SK-N-SH (cell line): Measurements from ENCODE around the gene BEST1. TPM values are rescaled to one million over a fixed set of nuclear protein-coding genes. Genes with fewer than 3 reads are reported as not detected.

Experiments
- CTCF ChIA-PET: fragments of 300-600, 350-600 bp; formaldehyde crosslinking; extraction: SDS; loops from one replicate; lab custom pipeline; 2021; lab: Yijun Ruan, JAX
- POLR2A ChIA-PET: fragments of 350-600 bp; sonication (Branson Sonifier 250); formaldehyde crosslinking; extraction: SDS; loops from one replicate; lab custom pipeline; 2020; ENCODE audit warnings: antibody characterized with exemption, inconsistent platforms; lab: Yijun Ruan, JAX
- DNase-seq: peaks from one replicate; pipeline ENCODE4 v3.0.0; 2012
- H2AFZ ChIP-seq: fragments of 200-600 bp; sonication (generic); 2 replicates; pipeline ENCODE4 v1.8.1; 2016; ENCODE audit warnings: antibody characterized with exemption, mild to moderate bottlenecking, low read depth
- H3F3A ChIP-seq: fragments of 200-600 bp; sonication (generic); replicated peaks from 2 replicates; pipeline ENCODE3; 2016; ENCODE audit warnings: antibody characterized with exemption, mild to moderate bottlenecking; ENCODE audit not compliant: insufficient read depth
- H3K27ac ChIP-seq, 2 experiments: fragments of 200-500 bp in 1 of 2; fragments of 200-600 bp in 1 of 2; sonication (Bioruptor generic) in 1 of 2; sonication (generic), shearing (Covaris generic) in 1 of 2; 2 replicates each; pipeline versions ENCODE4 v1.5.1 to v1.6.1; 2014 to 2016; ENCODE audit warnings: low read depth in 2 of 2, inconsistent platforms in 1 of 2, low read length in 1 of 2, mild to moderate bottlenecking in 1 of 2, mixed read lengths in 1 of 2
- H3K27me3 ChIP-seq: fragments of 200-600 bp; sonication (generic), shearing (Covaris generic); 2 replicates; pipeline ENCODE4 v1.6.1; 2016; ENCODE audit warnings: mixed run types; ENCODE audit not compliant: insufficient read depth
- H3K36me3 ChIP-seq, 2 experiments: fragments of 200-500 bp in 1 of 2; fragments of 200-600 bp in 1 of 2; sonication (Bioruptor generic) in 1 of 2; sonication (generic) in 1 of 2; replicated peaks in 1 of 2; 2 replicates each; pipeline versions ENCODE3 to v1.5.1; 2014 to 2016; ENCODE audit warnings: low read length in 1 of 2, mild to moderate bottlenecking in 1 of 2; ENCODE audit not compliant: insufficient read depth in 2 of 2, control insufficient read depth in 1 of 2
- H3K4me1 ChIP-seq, 2 experiments: fragments of 200-500 bp in 1 of 2; fragments of 200-600 bp in 1 of 2; sonication (Bioruptor generic) in 1 of 2; sonication (generic), shearing (Covaris generic) in 1 of 2; 2 replicates each; pipeline versions ENCODE4 v1.5.1 to v1.6.1; 2014 to 2016; ENCODE audit warnings: low read depth in 1 of 2, low read length in 1 of 2, mixed run types in 1 of 2; ENCODE audit not compliant: insufficient read depth in 2 of 2, control insufficient read depth in 1 of 2
- H3K4me2 ChIP-seq: fragments of 200-600 bp; sonication (generic), shearing (Covaris generic); 2 replicates; pipeline ENCODE4 v1.6.1; 2017; ENCODE audit warnings: mixed run types
- H3K4me3 ChIP-seq, 2 experiments: fragments of 200-500 bp in 1 of 2; fragments of 200-600 bp in 1 of 2; sonication (Bioruptor generic) in 1 of 2; sonication (generic), shearing (Covaris generic) in 1 of 2; 2 replicates each; pipeline versions ENCODE4 v1.5.1 to v1.8.1; 2014 to 2016; ENCODE audit warnings: low read depth in 2 of 2, inconsistent platforms in 1 of 2, low read length in 1 of 2, mild to moderate bottlenecking in 1 of 2, mixed read lengths in 1 of 2, moderate library complexity in 1 of 2
- H3K79me2 ChIP-seq: fragments of 200-600 bp; sonication (generic); 2 replicates; pipeline ENCODE4 v1.8.1; 2017; ENCODE audit warnings: mild to moderate bottlenecking; ENCODE audit not compliant: insufficient read depth
- H3K9ac ChIP-seq: fragments of 200-600 bp; sonication (generic); 2 replicates; pipeline ENCODE4 v1.6.1; 2017; ENCODE audit warnings: mixed run types
- H3K9me2 ChIP-seq: fragments of 200-600 bp; sonication (generic); 2 replicates; pipeline ENCODE4 v1.6.1; 2017; ENCODE audit warnings: mixed run types
- H3K9me3 ChIP-seq: fragments of 200-600 bp; sonication (generic); 2 replicates; pipeline ENCODE4 v1.6.1; 2017; ENCODE audit warnings: mixed run types, mild to moderate bottlenecking, moderate library complexity
- H4K20me1 ChIP-seq: fragments of 200-600 bp; sonication (generic); 2 replicates; pipeline ENCODE4 v1.6.1; 2017; ENCODE audit warnings: mild to moderate bottlenecking, mixed run types; ENCODE audit not compliant: insufficient read depth
- CHD2 ChIP-seq: fragments of 150-350 bp; IDR thresholded peaks from 2 replicates; pipeline ENCODE4 v1.6.1; 2018; ENCODE audit warnings: low read length; ENCODE audit not compliant: partially characterized antibody
- POLR2AphosphoS5 ChIP-seq: IDR thresholded peaks from 2 replicates; pipeline ENCODE4 v1.6.1; 2012; ENCODE audit warnings: low read depth, low read length
- RFX5 ChIP-seq: IDR thresholded peaks from 2 replicates; pipeline ENCODE4 v1.6.1; 2012; ENCODE audit warnings: mild to moderate bottlenecking, improper control_type of control experiment, low read length
- SMC3 ChIP-seq: IDR thresholded peaks from 2 replicates; pipeline ENCODE4 v1.6.1; 2012; ENCODE audit warnings: low read depth, low read length, improper control_type of control experiment
- TCF12 ChIP-seq: IDR thresholded peaks from 2 replicates; pipeline ENCODE4 v1.4.0; 2012
- WGBS: methylation state at CpG from one replicate; pipeline ENCODE4 v1.1.6; 2017; ENCODE audit warnings: low lambda C conversion rate; 5-methylcytosine and 5-hydroxymethylcytosine counted together
- polyA plus RNA-seq, 3 experiments: library from polyadenylated mRNA; depleted of rRNA; stranded (reverse); fragments of >200 nt; gene quantifications; 2 replicates each; pipeline ENCODE4 v1.2.3, GENCODE V29; 2012
- TF ChIP-seq, protein P1 (sequence below): IDR thresholded peaks from 2 replicates; pipeline ENCODE4 v1.6.1; 2012; ENCODE audit warnings: mild to moderate bottlenecking, low read depth, low read length, moderate library complexity
- TF ChIP-seq, protein P2 (sequence below): IDR thresholded peaks from 2 replicates; pipeline ENCODE4 v1.4.0; 2012; ENCODE audit warnings: low read depth

The BEST1 gene
- polyA plus RNA-seq, 1 of the 3 experiments (the other 2 are of a cell fraction), result 0.30 TPM

DNA sequence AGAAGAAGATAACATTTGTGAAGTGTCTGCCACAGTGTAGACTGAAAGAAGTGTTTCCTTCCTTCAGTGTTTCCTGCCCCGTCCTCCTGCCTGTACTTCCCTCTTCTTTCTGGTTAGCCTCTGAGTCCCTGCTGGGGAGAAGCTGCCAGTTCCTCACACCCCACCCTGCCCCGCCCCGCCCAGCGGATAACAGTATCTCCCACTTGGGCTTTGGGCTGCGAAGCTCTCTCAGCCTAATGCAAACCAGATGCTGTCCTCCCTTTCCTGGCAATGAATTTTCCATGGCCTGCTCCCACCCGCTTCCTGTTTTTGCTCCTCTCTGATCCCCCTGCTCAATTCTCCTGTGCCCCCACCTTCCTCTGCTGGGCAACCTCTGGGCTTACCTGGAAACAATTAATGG is 27.6 kb upstream of the BEST1 start:
- peak overlapping the region; percentile 11; the same call in 1 of the 2 replicates for H3K9ac ChIP-seq
- H3K27ac ChIP-seq, result peak overlapping the region; percentile 49 to 93; a peak in 3 of 4 replicates
- H3K9me3 ChIP-seq, result no peaks in the 10 kb centered on the region
- H4K20me1 ChIP-seq, result no peaks in the 10 kb centered on the region
- H3K9me2 ChIP-seq, result no peaks in the 10 kb centered on the region
- H3K4me3 ChIP-seq, result no peak overlapping the region
- no peaks in the 10 kb centered on the region for H3K79me2 ChIP-seq
- POLR2A ChIA-PET, result interaction anchor here (0.6 to 2.2 kb wide), 6 partner anchors 25 to 107 kb away, joined by 3 to 12 read pairs (median 4); partner anchors contain the start of genes BEST1 and FTH1
- peak overlapping the region; percentile 23; the same call in 1 of the 2 replicates for H2AFZ ChIP-seq
- H3K4me2 ChIP-seq, result peak overlapping the region; percentile 58; the same call in 1 of the 2 replicates
- DNase-seq, result peak; percentile 88
- no peaks in the 10 kb centered on the region for H3K27me3 ChIP-seq
- WGBS, result 14% methylated on average over 6 of the region's 6 CpGs
- H3F3A ChIP-seq, result no peaks in the 10 kb centered on the region
- peaks cover 20 to 42% of the 10 kb centered on the region in 2 experiments for H3K4me1 ChIP-seq
- TF ChIP-seq POLR2AphosphoS5 (0 out of 2 replicates have a peak, but pooled peaks have one; percentile 56), CHD2 (no peak), TCF12 (peak; percentile 96), SMC3 (no peak)
- TF ChIP-seq, protein P1, sequence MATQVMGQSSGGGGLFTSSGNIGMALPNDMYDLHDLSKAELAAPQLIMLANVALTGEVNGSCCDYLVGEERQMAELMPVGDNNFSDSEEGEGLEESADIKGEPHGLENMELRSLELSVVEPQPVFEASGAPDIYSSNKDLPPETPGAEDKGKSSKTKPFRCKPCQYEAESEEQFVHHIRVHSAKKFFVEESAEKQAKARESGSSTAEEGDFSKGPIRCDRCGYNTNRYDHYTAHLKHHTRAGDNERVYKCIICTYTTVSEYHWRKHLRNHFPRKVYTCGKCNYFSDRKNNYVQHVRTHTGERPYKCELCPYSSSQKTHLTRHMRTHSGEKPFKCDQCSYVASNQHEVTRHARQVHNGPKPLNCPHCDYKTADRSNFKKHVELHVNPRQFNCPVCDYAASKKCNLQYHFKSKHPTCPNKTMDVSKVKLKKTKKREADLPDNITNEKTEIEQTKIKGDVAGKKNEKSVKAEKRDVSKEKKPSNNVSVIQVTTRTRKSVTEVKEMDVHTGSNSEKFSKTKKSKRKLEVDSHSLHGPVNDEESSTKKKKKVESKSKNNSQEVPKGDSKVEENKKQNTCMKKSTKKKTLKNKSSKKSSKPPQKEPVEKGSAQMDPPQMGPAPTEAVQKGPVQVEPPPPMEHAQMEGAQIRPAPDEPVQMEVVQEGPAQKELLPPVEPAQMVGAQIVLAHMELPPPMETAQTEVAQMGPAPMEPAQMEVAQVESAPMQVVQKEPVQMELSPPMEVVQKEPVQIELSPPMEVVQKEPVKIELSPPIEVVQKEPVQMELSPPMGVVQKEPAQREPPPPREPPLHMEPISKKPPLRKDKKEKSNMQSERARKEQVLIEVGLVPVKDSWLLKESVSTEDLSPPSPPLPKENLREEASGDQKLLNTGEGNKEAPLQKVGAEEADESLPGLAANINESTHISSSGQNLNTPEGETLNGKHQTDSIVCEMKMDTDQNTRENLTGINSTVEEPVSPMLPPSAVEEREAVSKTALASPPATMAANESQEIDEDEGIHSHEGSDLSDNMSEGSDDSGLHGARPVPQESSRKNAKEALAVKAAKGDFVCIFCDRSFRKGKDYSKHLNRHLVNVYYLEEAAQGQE, result no peak
- TF ChIP-seq, protein P2, sequence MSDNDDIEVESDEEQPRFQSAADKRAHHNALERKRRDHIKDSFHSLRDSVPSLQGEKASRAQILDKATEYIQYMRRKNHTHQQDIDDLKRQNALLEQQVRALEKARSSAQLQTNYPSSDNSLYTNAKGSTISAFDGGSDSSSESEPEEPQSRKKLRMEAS, result 0 out of 2 replicates have a peak, but pooled peaks have one; percentile 27
- CTCF ChIA-PET, result interaction anchor here (0.7 to 8.9 kb wide), 7 partner anchors 15 to 160 kb away, joined by 3 to 106 read pairs (median 4); no protein-coding TSS in a partner anchor
- H3K36me3 ChIP-seq, result no peaks in the 10 kb centered on the region

DNA sequence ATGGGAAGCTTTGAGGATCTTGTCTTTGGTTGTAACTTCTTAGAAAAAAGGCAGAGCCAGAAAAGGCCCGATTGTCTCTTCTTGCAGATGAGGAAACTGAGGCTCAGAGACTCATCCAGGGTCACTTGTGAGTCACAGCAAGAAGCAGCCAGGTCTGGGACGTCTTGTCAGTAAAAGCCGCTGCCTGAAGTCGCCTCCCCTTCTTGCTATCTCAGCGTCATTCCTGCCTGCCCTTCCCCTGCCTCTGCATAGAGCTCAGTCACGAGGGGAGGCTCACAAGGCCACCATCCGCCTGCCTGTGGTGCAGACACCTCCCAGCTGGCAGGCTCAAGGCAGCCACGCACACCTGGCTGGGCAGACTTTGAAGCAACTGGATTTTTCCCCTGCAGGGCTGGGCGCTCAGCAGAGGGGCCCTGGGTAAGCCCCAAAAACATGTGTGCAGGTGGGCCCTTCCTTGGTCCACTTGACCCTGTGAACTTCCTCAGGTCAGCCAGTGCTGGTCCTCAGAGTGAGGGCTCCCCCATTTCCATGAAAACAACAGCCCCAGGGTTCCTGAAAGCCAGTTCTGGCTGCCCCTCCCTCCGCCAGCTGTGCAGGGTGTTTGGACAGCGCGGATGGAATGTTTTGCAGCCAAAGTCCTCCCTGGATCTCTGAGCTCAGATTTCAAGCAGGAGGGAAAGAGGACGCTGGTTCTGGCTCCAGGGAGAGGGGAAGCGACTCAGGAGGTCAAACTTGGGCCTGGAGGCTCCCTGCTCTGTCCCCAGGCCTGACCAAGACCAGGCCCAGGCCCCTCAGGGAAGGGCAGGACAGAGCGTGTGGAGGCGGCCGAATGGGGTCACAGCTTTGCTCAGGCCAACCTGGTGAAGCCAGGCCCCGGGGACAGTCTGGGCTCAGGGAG is 26.7 kb upstream of the BEST1 start:
- no peaks in the 10 kb centered on the region for H3K36me3 ChIP-seq
- CTCF ChIA-PET, result interaction anchor here (1.3 to 8.9 kb wide), 8 partner anchors 10 to 159 kb away, joined by 3 to 106 read pairs (median 6); no protein-coding TSS in a partner anchor
- H3K9me2 ChIP-seq, result no peaks in the 10 kb centered on the region
- peak; percentile 61 for DNase-seq
- H3K9ac ChIP-seq, result peak overlapping the region; percentile 11; the same call in 1 of the 2 replicates
- H3K27me3 ChIP-seq, result no peaks in the 10 kb centered on the region
- no peaks in the 10 kb centered on the region for H3K9me3 ChIP-seq
- H3K4me2 ChIP-seq, result peak overlapping the region; percentile 58; the same call in 1 of the 2 replicates
- H3F3A ChIP-seq, result no peaks in the 10 kb centered on the region
- H2AFZ ChIP-seq, result peak overlapping the region; percentile 23; the same call in 1 of the 2 replicates
- POLR2A ChIA-PET, result interaction anchor here (0.6 to 2.2 kb wide), 7 partner anchors 15 to 131 kb away, joined by 3 to 12 read pairs (median 3); partner anchors contain the start of genes BEST1, FEN1, FTH1 and TMEM258
- peak overlapping the region; percentile 49 to 93; a peak in 2 of 4 replicates for H3K27ac ChIP-seq
- 0 out of 2 replicates have a peak, but pooled peaks have one; percentile 26 for TF ChIP-seq TCF12
- no peak for TF ChIP-seq RFX5
- TF ChIP-seq, protein P1, result peak; percentile 85
- H3K4me3 ChIP-seq, result no peak overlapping the region
- H3K79me2 ChIP-seq, result no peaks in the 10 kb centered on the region
- 56% methylated on average over 13 of the region's 18 CpGs for WGBS
- no peaks in the 10 kb centered on the region for H4K20me1 ChIP-seq
- H3K4me1 ChIP-seq, result peaks cover 20 to 34% of the 10 kb centered on the region in 2 experiments
